T47D (cell line): Measurements from ENCODE around the gene PTCD1.

Source experiments
- DNase-seq, 2 experiments: peaks; one replicate each; pipeline versions ENCODE4 v3.0.0 to v3.0.0-alpha.2; 2011 to 2012; ENCODE audit warnings: low read depth in 1 of 2, low spot score in 1 of 2
- JUND ChIP-seq: IDR thresholded peaks from 2 replicates; pipeline ENCODE4 v1.6.1; 2012; ENCODE audit warnings: low read depth
- in situ Hi-C: cut with HindIII; loops from 2 replicates; pipeline ENCODE4 v1.10.0; 2016; ENCODE audit warnings: low sequenced_read_pairs, low pct_unique_long_range_greater_than_20kb

PTCD1 gene

DNA sequence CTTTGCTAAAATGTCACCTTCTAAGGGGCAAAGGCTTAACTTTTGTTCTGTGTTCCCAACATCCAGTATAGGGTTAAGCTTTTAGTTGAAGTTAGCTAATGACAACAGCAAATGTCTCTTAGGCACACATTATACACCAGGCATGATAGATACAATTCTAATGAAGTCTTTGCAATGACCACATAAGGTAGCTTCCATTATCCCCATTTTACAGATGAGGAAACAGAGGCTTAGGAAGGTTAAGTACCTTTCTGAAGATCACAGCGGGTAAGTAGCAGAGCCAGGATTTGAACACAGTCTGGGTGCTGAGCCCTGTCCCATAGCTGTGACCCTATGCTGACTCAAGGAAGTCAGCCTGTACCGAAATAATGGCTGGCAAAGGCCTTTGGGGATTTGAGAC, 28.0 kb downstream of the PTCD1 start:
- TF ChIP-seq JUND = no peak
- no peak for DNase-seq
- in situ Hi-C loops = no loop called here

- no peak for TF ChIP-seq JUND
- peak in 1 of 2 experiments; percentile 12 for DNase-seq
- in situ Hi-C loops = no loop called here
Observed at GRCh38 chr7:99409806-99410205, 28.8 kb downstream of the PTCD1 start.

- no peak for DNase-seq
Observed at GRCh38 chr7:99409192-99409572, 29.4 kb downstream of the PTCD1 start.

DNA sequence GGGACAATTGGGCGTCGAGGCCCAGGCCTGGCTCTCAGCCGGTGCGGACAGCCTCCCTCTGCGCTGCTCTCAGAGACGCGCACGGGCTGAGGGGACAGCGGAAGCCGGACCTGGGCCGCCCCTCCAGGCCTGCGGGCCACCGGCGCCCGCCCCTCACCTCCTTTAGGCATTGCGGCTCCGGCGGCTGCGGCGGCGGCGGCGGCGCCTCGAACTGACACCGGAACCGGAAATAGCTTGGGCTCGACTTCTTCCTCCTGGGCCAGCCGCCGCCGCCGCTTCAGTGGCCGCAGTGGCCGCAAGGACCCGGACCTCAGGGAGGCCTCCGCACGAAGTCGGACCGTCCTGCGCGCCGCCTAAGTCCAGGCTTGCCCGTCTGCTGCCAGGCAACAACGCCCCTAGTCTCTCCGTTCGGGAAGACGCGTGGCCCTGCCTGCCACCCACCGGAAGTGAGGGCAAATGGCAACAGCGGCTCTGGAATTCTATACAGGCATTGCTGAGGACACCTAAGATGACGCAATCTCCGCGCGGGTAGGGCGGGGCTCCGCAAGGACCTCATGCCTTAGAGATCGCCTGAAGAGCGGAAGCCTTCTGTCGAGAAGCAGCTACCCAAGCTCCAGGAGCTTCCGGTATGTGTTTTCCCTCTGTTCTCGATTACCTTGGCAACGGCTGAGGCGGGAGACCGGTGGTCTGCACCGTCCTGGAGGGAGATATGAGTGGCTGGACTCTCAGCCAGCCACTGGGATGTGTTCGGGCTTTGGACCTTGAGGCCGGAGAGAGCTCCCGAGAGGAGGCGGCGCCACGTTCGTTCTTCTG, 30.0 kb downstream of the PTCD1 start, which contains the start of the genes BUD31 and PDAP1:
TSS of gene BUD31 (plus strand) at position 591 of the 813 bp plus-strand sequence. CDS start 2,124 bp downstream, outside the sequence.
TSS of gene PDAP1 (minus strand) at position 219 of the 813 bp plus-strand sequence. CDS start at position 170, 49 bp downstream.
- DNase-seq = peak; percentile 88 to 91
- in situ Hi-C loops = no loop called here
- TF ChIP-seq JUND = peak; percentile 22; the same call in 1 of the 2 replicates

More at GRCh38 chr7:99409192-99409572, 29.4 kb downstream of the PTCD1 start:
- in situ Hi-C loops = no loop called here
- no peak for TF ChIP-seq JUND

DNA sequence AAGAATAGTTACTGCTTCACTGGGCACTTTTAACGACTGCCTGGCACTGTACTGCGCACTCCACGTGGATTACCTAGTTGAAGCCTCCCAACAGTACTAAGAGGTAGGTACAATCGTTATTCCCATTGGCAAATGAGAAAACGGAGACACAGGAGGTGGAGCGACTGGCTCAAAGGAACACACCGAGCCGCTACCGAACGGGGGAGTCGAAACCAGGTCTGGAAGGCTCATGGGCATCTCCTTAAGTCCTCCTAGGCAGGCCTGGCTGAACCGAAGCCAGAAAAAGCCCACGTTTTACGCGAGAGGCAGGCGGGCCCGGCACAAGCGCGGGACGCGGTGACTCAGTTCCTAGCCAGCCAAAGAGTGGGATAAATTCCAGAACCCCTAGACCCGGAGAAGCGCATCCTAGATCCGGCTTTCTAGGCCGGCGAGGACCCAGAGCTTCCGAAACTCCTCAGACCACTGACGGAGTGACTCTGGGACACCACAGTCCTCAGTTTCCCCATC, 30.7 kb downstream of the PTCD1 start:
- TF ChIP-seq JUND = no peak
- in situ Hi-C loops = no loop called here
- peak; percentile 48 to 66 for DNase-seq

DNA sequence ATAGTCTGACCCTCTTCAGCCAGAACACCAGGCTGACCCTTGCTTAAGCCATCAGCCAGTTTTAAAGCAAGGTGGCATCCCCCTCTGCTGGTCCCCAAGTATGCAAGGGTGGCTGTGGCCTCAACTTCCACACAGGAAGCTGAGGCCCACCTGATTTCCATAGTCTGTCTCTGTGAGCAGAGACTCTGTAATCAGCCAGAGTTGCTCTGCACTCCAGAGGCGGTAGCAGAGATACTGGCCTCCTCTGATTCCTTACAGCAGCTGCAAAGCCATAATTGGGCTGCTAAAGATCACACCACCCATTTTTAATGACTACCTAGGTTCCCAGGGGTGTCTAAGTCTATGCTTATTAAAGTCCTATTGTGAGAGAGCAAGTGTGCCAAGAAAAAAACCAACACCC, 32.0 kb downstream of the PTCD1 start:
- no peak for DNase-seq
- in situ Hi-C loops = no loop called here
- no peak for TF ChIP-seq JUND

DNA sequence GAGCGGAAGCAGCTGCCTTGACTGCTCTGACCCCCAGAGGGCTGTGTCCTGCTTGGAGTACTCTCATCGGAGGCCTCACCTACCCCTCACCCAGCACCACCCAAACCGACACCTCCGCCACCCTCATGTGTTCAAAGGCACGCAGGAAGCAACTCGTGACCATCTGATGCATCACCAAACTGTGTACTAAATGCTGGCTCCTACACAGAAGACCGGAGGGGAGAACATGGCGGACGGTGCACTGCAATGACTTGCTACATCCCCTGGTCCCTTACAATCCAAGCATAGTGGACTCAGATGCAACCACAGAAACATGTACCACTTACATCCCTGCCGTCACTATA, 33.6 kb downstream of the PTCD1 start:
- no peak for DNase-seq
- in situ Hi-C loops = no loop called here
- no peak for TF ChIP-seq JUND

DNA sequence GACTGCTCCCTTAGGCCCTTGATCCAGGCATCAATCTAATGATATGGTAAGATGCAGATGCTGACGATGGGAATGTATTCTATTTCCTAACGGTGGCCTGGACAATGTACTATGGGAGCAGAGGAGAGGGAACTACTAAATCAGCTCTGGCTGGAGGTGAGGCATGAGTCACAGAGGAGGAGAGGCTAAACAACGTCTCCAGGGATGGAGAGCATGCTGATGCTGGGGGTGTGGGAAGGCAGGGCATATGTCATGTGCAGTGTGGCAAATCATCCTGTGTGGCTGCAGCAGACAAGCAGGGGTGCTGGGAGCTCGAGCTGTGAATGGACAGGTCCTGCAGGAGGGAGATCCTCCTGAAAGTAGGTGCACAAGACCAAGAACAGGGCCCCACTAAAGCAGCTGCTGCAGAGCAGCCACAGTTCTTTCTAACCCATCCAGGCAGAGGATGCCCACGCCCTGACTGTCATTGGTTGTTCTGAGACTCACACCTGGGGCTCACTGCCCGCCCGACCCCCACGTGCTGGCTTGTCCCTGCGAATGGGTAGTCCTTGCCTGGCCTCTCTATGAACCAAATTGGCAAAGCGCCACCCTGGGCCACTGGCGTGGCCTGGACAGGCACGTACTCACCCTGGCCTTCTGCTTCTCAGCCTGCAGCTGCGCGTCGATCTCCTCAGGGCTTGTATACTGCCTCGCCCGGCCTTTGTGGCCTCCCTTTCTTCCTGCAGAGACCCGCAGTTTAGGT, 34.2 kb downstream of the PTCD1 start:
- in situ Hi-C loops = no loop called here
- DNase-seq = no peak
- no peak for TF ChIP-seq JUND

DNA sequence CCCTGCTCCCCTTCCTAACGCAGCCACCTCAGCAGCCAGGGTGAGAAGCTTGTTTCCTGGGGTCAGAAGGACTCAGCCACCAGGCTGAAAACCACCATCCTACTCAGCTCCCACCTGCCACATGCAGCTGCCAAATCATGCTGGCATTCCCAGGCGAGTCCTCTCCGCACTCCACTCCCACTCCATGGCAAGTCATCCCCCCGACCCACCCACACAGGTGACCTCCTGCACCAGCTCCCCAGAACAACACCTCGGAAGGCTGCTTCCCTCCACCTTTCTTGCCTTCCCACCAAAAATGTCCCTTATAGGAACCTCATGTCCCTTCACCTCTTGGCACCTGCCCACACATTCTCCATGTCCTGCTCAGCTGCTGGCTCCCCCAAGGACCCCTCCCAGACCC, 34.8 kb downstream of the PTCD1 start:
- DNase-seq = no peak
- in situ Hi-C loops = no loop called here
- TF ChIP-seq JUND = no peak

GRCh38 chr7:99402854-99403253, 35.7 kb downstream of the PTCD1 start:
- in situ Hi-C loops = no loop called here
- no peak for TF ChIP-seq JUND

DNA sequence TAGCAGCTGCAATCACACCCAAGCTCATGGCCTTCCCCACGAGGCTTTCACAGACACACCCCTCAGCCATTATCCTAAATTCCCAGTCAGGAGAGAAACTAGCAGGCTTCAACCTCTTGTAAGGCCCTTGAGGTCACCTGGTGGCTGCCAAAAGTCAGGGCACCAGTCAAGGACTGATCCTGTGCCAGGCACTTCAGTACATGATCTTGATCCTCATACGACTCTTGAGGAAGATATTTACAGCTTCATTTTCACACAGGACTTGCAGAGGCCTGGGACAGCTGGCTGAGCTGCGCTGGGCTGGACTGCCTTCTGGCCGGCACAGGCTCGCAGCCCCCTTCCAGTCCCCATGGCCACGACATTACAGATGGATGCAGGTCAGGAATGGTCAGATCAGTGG, 39.0 kb downstream of the PTCD1 start:
- in situ Hi-C loops = no loop called here
- DNase-seq = no peak
- TF ChIP-seq JUND = no peak

More at GRCh38 chr7:99402854-99403253, 35.7 kb downstream of the PTCD1 start:
- no peak for DNase-seq

DNA sequence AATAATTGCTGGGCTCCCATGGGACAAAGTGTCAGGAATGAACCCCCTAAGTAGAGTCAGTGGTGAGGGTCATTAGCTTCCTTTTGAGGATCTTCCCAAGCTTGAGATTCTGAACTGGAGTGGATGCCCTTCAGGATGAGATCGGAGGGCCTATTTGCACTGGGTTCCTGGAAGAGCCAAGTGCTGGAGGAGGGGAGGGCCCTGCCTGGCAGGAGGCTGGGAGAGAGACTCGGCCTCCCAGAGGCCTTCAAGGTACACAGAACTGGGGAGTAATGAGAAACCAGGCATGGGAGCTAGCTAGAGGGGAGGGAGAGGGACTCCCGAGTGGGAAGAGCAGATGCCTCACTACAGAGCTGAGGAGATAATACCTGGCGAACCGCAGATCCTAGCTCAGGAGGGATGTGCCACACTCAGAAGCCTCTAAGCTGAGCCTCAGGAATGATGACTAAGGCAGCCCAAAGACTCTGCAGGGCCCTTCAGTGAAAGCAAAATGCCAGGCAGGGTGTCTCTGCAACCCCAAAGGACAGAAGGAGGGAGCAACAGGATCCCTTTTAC, 39.6 kb downstream of the PTCD1 start:
- DNase-seq = no peak
- in situ Hi-C loops = no loop called here
- no peak for TF ChIP-seq JUND
